HG02885 (cell line): Measurements from ENCODE around the gene UNC13D.
"Not testable (repeated sequence)": the region's sequence is repeated elsewhere in the genome, so short reads cannot be mapped to it uniquely, and the experiment has no call there.

Experiments used
- ATAC-seq: cut with Tn5 transposase; IDR thresholded peaks from one replicate; pipeline ENCODE4 v1.9.1; 2021; ENCODE audit warnings: mild to moderate bottlenecking; ENCODE audit not compliant: unreplicated experiment, poor library complexity

The UNC13D gene

GRCh38 chr17:75843577-75844529, at the start of gene UNC13D:
Gene UNC13D (minus strand): TSS chr17:75844404. CDS start chr17:75844337, 67 bp downstream.
- no peak for ATAC-seq

DNA sequence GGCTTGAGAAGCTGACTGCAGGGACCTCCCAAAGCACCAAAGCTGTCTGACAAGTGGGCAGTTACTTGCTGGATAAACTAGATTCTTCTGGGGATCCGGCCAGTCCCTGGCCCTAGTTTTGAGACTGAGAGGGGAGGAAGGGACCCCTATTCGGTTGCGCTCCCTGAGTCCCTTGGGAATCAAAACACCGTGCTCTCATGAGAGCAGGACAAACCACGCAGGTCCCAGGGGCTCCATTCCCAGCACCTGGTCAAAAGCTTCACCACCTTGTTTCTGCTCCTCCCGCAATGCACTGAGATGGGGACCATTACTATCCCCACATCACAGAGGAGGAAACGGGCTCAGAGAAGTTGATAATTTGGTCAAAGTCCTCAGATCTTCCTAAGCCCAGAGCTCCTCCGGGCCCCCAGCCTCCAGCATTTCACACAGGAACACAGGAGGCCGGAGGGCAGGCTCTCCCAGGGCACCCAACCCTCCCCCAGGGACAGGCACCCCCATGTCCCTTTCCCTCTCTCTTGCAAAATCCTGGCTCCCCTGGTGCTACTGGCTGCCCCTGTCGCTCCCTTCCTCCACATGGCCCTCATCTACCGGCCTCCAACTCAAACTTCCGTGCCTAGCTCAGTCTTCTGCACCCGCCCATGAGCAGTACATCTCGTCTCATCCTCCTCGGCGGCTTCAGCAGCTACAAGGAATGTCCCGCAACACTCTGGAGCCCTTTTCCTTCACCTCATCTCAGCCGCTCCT, 49.3 kb upstream of the UNC13D start:
- no peak for ATAC-seq

DNA sequence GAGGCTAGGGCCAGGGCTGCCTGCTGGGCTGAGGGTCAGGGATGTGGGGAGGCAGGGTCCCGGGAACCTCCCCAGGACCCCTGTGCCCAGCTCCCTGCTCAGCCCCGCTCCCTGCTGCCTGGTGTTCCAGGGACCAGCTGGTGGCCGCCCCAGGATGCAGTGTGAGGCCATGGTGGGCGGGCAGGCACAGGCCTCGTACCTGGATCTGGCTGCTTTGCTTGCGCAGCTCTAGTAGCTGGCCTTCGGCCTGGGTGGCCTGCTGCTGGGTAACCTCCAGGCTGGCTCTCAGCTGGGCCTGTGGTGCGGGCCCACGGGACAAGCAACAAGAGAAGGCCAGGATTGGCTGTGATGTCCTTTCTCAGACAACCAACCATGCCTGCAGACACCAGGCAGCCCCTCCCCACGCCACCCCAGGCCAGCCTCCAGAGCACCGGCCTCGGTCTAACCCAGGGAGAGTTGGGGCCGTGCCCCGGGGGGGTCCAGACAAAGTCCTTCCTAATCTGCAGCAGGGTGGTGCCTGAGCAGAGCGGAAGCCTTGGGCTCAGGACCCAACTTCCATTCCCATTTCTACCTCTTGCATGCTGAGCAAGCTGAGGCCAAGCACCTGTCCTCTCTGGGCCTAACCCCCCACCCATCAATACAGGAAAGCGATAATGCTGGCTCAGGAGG, 48.5 kb upstream of the UNC13D start:
- ATAC-seq: no peak

GRCh38 chr17:75891605-75892555, 47.7 kb upstream of the UNC13D start:
- no peak for ATAC-seq

GRCh38 chr17:75891022-75891604, 46.9 kb upstream of the UNC13D start:
- ATAC-seq: no peak

GRCh38 chr17:75889454-75889853, 45.2 kb upstream of the UNC13D start:
- no peak for ATAC-seq

DNA sequence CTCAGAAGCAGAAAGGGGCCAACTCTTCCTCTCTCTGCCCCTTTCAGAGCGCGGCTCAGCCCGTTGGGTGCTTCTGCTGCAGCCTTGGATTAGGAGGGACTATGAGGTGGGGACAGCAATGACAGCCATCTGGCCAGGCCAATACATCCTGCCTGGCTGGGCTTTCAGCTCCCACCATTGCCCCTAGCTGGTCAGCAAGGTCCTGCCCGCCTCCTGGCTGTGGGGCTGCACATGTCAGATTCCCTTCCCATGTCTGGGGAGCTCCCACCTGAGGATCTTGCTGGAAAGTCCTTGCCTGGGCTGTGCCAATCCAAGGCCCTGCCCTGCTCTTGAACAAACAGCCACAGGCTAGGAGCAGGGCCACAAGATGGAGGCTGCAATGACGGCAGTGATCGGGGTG, 44.3 kb upstream of the UNC13D start:
- ATAC-seq: no peak

GRCh38 chr17:75885860-75886259, 41.7 kb upstream of the UNC13D start:
- ATAC-seq: not testable (repeated sequence)

DNA sequence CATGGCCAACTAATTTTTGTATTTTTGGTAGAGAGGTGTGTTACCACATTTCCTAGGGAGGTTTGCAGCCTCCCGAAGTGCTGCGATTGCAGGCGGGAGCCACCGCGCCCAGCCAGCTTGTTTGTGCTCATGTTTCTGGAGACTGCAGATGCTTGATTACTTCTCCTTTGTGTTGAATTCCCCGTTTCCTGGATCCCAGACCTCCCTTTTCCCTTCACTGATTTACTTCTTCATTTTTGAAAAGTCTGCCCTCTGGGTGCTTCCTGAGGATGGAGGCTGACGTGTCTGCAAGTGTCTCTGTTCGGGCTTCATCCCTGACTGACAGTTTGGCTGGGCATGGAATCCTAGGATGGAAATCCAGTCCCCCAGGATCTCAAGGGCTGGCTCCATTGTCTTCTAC, 41.2 kb upstream of the UNC13D start:
- ATAC-seq: no peak

DNA sequence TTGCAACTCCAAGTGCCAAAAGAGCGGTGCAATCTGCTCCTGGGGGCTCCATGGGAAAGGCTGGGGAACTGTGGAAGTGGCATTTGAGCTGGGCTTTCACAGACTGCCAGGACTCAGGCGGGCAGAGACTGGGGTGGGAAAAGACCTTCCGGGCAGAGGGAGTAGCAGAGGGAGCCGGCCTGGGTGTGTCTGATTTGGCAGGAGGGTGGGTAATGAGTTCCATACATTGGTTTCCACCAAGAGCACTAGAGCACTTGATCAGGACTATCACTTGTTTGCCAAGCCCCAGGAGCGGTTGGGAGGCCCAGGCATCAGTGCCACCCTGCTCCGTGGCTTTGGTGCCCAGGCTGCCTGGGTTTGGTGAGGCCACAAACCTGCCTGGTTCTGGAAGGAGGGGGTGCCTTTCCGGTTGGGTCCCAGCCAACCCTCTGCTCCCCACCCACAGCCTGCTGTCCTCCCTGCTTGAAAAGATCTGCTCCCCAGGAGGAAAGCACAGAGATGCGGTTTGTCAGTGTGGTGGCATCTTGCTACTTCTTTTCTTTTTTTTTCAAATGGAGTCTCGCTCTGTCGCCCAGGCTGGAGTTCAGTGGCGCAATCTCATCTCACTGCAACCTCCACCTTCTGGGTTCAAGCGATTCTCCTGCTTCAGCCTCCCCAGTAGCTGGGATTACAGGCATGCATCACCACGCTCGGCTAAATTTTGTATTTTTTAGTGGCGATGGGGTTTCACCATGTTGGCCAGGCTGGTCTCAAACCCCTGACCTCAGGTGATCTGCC, 37.7 kb upstream of the UNC13D start:
- ATAC-seq: no peak

GRCh38 chr17:75880266-75880665, 36.1 kb upstream of the UNC13D start:
- no peak for ATAC-seq

- no peak for ATAC-seq
Measured at GRCh38 chr17:75878174-75878998, 34.2 kb upstream of the UNC13D start, which contains the start of gene TRIM47. Gene TRIM47 (minus strand): TSS chr17:75878581. CDS start chr17:75878548, 33 bp downstream.

- peak; percentile 49 for ATAC-seq
Measured at GRCh38 chr17:75877752-75878173, 33.6 kb upstream of the UNC13D start.

- no peak for ATAC-seq
Measured at GRCh38 chr17:75876938-75877751, 32.9 kb upstream of the UNC13D start.

- ATAC-seq: no peak
Measured at GRCh38 chr17:75876190-75876937, 32.2 kb upstream of the UNC13D start.

DNA sequence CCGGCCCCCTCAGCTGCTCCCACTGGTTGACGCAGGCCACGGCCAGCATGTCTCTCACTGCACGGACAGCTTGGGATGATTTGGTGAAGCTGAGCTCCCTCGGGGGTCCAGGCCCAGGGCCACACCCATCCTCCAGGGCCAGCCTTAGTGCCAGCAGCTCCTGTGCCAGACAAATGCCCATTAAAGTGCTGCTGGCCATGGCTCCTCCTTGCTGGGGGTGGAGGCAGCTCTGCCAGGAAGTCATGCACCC, 31.7 kb upstream of the UNC13D start:
- no peak for ATAC-seq
